Fibroblast of lung (primary cell): Measurements from ENCODE around the gene CPNE6.

ENCODE experiments used
- CTCF ChIP-seq, 2 donors: IDR thresholded peaks in 1 of 2; conservative IDR thresholded peaks in 1 of 2; 1 replicate in 1 of 2; 2 replicates in 1 of 2; pipeline ENCODE4 v1.5.1; 2011 to 2012; ENCODE audit warnings: low read length in 2 of 2, control low read depth in 1 of 2, inconsistent platforms in 1 of 2, low read depth in 1 of 2, mild to moderate bottlenecking in 1 of 2
- EZH2 ChIP-seq: IDR thresholded peaks from 2 replicates; pipeline ENCODE4 v1.5.1; 2012; ENCODE audit warnings: low read length, control low read depth, mild to moderate bottlenecking; ENCODE audit errors: missing control alignments

GRCh38 chr14:24095271-24096068 lies 24.1 kb downstream of the CPNE6 start:
- TF ChIP-seq CTCF (conservative IDR thresholded peaks at IDR 0.05 in 1 of 2, IDR thresholded peaks at IDR 0.05 in 1 of 2; ENCODE audit: low read depth in 1 of 2, low read length in 2 of 2): no peak
- no peak for TF ChIP-seq EZH2
